Endothelial cell (in vitro differentiated cells): Measurements from ENCODE around the gene ZIC1. TPM values are rescaled to one million over a fixed set of nuclear protein-coding genes. Genes with fewer than 3 reads are reported as not detected.

ENCODE experiments used
- DNase-seq: peaks from one replicate; pipeline ENCODE4 v3.0.0; 2021; ENCODE audit warnings: low spot score
- H3K27ac Mint-ChIP-seq: one replicate; pipeline ENCODE4 v1.8.0; 2021; ENCODE audit warnings: mixed read lengths, inconsistent platforms; ENCODE audit not compliant: unreplicated experiment
- H3K27me3 Mint-ChIP-seq: one replicate; pipeline ENCODE4 v1.8.0; 2021; ENCODE audit warnings: mild to moderate bottlenecking, moderate library complexity, mixed read lengths, inconsistent platforms; ENCODE audit not compliant: unreplicated experiment
- H3K36me3 Mint-ChIP-seq: one replicate; pipeline ENCODE4 v1.8.0; 2021; ENCODE audit warnings: mild to moderate bottlenecking, low read depth, mixed read lengths, inconsistent platforms; ENCODE audit not compliant: unreplicated experiment
- H3K4me1 Mint-ChIP-seq: one replicate; pipeline ENCODE4 v1.8.0; 2021; ENCODE audit warnings: mild to moderate bottlenecking, mixed read lengths, inconsistent platforms; ENCODE audit not compliant: unreplicated experiment
- H3K4me3 Mint-ChIP-seq: one replicate; pipeline ENCODE4 v1.8.0; 2021; ENCODE audit warnings: mild to moderate bottlenecking, mixed read lengths, inconsistent platforms; ENCODE audit not compliant: unreplicated experiment
- H3K9me3 Mint-ChIP-seq: one replicate; pipeline ENCODE4 v1.8.0; 2021; ENCODE audit warnings: mixed read lengths, inconsistent platforms; ENCODE audit not compliant: unreplicated experiment
- CTCF ChIP-seq: fragments of 200-600 bp; sonication (generic); IDR thresholded peaks from one replicate; pipeline ENCODE4 v1.5.0; 2021; ENCODE audit warnings: antibody characterized with exemption; ENCODE audit not compliant: unreplicated experiment
- total RNA-seq: library from RNA; stranded (reverse); fragmentation: NEBNext Ultra II Directional; extraction: Animal tissue kit (Norgen Biotek cat#: 25700); gene quantifications from one replicate; pipeline ENCODE4 v1.2.1, GENCODE V29; 2021; ENCODE audit not compliant: unreplicated experiment

The ZIC1 gene
- total RNA-seq, 1 donor from 2014 or later, result 4.1 TPM

GRCh38 chr3:147412917-147413685, 3.9 kb downstream of the ZIC1 start:
- Mint-ChIP-seq H3K27ac (no peak overlapping the region), H3K9me3 (no peaks in the 10 kb centered on the region), H3K4me3 (peak overlapping the region; percentile 35), H3K4me1 (peaks cover 38% of the 10 kb centered on the region), H3K27me3 (peaks cover 46% of the 10 kb centered on the region), H3K36me3 (no peaks in the 10 kb centered on the region)
- TF ChIP-seq CTCF, result no peak
- DNase-seq, result peak; percentile 11

- Mint-ChIP-seq H3K4me1 (peaks cover 34% of the 10 kb centered on the region), H3K27me3 (peaks cover 47% of the 10 kb centered on the region), H3K27ac (no peak overlapping the region), H3K4me3 (peak overlapping the region; percentile 35), H3K9me3 (no peaks in the 10 kb centered on the region), H3K36me3 (peaks cover 3% of the 10 kb centered on the region)
- TF ChIP-seq CTCF, result no peak
- DNase-seq, result no peak
Measured at GRCh38 chr3:147413686-147414389, 4.7 kb downstream of the ZIC1 start.

GRCh38 chr3:147414390-147415138, 5.4 kb downstream of the ZIC1 start:
- no peak overlapping the region for H3K27ac Mint-ChIP-seq
- H3K9me3 Mint-ChIP-seq, result no peaks in the 10 kb centered on the region
- peaks cover 31% of the 10 kb centered on the region for H3K4me1 Mint-ChIP-seq
- H3K27me3 Mint-ChIP-seq, result peaks cover 43% of the 10 kb centered on the region
- TF ChIP-seq CTCF, result no peak
- no peak overlapping the region for H3K4me3 Mint-ChIP-seq
- H3K36me3 Mint-ChIP-seq, result peaks cover 3% of the 10 kb centered on the region
- no peak for DNase-seq

- Mint-ChIP-seq H3K27ac (no peak overlapping the region), H3K4me1 (peaks cover 38% of the 10 kb centered on the region), H3K27me3 (peaks cover 49% of the 10 kb centered on the region), H3K4me3 (no peak overlapping the region), H3K36me3 (peaks cover 9% of the 10 kb centered on the region), H3K9me3 (no peaks in the 10 kb centered on the region)
- DNase-seq, result no peak
- TF ChIP-seq CTCF, result no peak
Measured at GRCh38 chr3:147415286-147415685, 6.1 kb downstream of the ZIC1 start.
